ENCODE measurements around the gene CDK7.

The CDK7 gene

DNA sequence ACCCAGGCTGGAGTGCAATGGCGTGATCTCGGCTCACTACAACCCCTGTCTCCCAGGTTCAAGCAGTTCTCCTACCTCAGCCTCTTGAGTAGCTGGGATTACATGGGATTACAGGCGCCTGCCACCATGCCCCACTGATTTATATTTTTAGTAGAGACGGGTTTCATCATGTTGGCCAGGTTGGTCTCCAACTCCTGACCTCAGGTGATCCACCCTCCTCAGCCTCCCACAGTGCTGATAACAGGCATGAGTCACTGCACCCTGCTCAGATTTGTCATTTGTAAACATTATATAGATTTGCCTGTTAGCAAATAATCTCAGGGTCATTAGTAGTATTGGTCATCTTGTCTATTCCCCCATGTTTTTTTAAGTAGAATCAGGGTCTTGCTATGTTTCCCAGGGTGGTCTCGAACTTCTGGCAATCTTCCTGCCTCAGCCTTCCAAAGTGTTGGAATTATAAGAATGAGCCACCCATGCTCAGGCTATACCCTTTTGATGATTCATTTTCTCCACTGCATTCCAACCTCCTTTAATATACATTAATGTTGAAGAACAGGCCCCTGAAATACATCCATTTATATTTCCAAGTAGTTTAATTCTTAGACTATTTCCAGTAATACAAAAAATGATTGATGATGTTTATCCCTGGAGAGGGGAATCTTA lies 28.0 kb upstream of the CDK7 start:
- H3K27ac Mint-ChIP-seq: no peak overlapping the region
- no peaks in the 10 kb centered on the region for H3K4me1 Mint-ChIP-seq
- TF ChIP-seq, protein P1, sequence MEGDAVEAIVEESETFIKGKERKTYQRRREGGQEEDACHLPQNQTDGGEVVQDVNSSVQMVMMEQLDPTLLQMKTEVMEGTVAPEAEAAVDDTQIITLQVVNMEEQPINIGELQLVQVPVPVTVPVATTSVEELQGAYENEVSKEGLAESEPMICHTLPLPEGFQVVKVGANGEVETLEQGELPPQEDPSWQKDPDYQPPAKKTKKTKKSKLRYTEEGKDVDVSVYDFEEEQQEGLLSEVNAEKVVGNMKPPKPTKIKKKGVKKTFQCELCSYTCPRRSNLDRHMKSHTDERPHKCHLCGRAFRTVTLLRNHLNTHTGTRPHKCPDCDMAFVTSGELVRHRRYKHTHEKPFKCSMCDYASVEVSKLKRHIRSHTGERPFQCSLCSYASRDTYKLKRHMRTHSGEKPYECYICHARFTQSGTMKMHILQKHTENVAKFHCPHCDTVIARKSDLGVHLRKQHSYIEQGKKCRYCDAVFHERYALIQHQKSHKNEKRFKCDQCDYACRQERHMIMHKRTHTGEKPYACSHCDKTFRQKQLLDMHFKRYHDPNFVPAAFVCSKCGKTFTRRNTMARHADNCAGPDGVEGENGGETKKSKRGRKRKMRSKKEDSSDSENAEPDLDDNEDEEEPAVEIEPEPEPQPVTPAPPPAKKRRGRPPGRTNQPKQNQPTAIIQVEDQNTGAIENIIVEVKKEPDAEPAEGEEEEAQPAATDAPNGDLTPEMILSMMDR (IDR thresholded peaks at IDR 0.05; ENCODE audit: unreplicated experiment in 3 of 3): no peak
- H3K27me3 Mint-ChIP-seq (ENCODE audit: low read depth): no peaks in the 10 kb centered on the region
- H3K36me3 Mint-ChIP-seq (ENCODE audit: low read depth): peaks cover 8% of the 10 kb centered on the region
- no peak overlapping the region for H3K4me3 Mint-ChIP-seq
- H3K9me3 Mint-ChIP-seq: no peaks in the 10 kb centered on the region

DNA sequence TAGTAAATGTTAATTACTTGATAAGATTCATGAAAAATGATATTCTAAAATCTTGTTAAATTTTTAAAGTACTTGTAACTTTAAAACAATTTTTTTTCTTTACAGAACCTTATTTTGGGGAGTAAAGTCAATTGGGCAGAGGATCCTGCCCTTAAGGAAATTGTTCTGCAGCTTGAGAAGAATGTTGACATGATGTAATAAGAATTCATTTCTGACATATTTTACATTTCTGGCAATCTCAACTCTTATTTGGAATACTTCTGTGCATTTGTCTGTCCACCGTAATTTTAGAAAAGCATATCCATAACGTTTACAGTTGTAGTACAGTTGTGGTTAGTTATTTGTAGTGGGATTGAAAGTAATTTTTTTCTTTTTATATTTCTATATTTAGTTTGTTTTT lies 25.1 kb upstream of the CDK7 start:
- no peaks in the 10 kb centered on the region for H3K4me1 Mint-ChIP-seq
- H3K9me3 Mint-ChIP-seq: no peaks in the 10 kb centered on the region
- no peaks in the 10 kb centered on the region for H3K27me3 Mint-ChIP-seq (ENCODE audit: low read depth)
- peaks cover 3% of the 10 kb centered on the region for H3K36me3 Mint-ChIP-seq (ENCODE audit: low read depth)
- no peak overlapping the region for H3K27ac Mint-ChIP-seq
- TF ChIP-seq, protein P1 (IDR thresholded peaks at IDR 0.05; ENCODE audit: unreplicated experiment in 3 of 3): no peak
- H3K4me3 Mint-ChIP-seq: no peak overlapping the region

DNA sequence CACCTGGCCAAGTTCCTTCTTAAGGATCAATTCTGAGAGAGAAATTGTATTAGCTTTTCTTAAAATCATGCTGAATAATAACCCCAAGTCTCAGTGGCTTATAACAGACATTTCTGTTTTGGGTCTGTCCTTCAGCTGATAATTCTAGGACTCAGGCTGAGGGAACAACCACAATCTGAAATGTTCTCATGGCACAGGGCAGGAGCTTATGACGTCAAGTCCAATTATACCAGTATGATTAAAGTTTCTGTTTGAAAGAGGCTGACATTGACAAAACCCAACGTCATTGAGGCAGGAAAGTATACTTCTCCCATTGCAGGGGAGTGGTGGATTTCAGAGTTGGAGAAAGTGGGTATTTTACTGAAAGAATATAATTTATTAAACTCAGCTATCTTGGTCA lies 23.5 kb upstream of the CDK7 start:
- peaks cover 4% of the 10 kb centered on the region for H3K4me1 Mint-ChIP-seq
- H3K27me3 Mint-ChIP-seq (ENCODE audit: low read depth): no peaks in the 10 kb centered on the region
- no peak overlapping the region for H3K27ac Mint-ChIP-seq
- H3K4me3 Mint-ChIP-seq: no peak overlapping the region
- H3K9me3 Mint-ChIP-seq: no peaks in the 10 kb centered on the region
- peaks cover 3% of the 10 kb centered on the region for H3K36me3 Mint-ChIP-seq (ENCODE audit: low read depth)
- TF ChIP-seq, protein P1 (IDR thresholded peaks at IDR 0.05; ENCODE audit: unreplicated experiment in 3 of 3): no peak

DNA sequence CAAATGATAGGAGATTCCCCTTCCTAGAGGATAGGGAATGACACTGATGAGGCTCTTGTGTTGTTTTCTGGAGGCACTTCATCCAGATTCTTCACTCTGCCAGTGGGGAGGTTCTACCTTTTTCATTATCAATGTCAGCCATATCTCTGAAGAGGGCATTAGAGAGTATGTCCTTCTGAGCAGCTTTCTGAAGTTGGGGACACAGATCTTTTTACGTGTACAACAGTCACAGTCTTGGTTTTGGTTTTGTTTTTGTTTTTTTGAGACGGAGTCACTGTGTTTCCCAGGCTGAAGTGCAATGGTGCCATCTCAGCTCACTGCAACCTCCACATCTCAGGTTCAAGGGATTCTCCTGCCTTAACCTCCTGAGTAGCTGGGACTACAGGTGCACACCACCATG lies 22.7 kb upstream of the CDK7 start:
- TF ChIP-seq, protein P1 (IDR thresholded peaks at IDR 0.05; ENCODE audit: unreplicated experiment in 3 of 3): no peak
- Mint-ChIP-seq H3K27me3 (ENCODE audit: low read depth) (no peaks in the 10 kb centered on the region), H3K9me3 (no peaks in the 10 kb centered on the region), H3K27ac (no peak overlapping the region), H3K4me3 (no peak overlapping the region), H3K4me1 (peaks cover 4% of the 10 kb centered on the region), H3K36me3 (ENCODE audit: low read depth) (no peaks in the 10 kb centered on the region)

DNA sequence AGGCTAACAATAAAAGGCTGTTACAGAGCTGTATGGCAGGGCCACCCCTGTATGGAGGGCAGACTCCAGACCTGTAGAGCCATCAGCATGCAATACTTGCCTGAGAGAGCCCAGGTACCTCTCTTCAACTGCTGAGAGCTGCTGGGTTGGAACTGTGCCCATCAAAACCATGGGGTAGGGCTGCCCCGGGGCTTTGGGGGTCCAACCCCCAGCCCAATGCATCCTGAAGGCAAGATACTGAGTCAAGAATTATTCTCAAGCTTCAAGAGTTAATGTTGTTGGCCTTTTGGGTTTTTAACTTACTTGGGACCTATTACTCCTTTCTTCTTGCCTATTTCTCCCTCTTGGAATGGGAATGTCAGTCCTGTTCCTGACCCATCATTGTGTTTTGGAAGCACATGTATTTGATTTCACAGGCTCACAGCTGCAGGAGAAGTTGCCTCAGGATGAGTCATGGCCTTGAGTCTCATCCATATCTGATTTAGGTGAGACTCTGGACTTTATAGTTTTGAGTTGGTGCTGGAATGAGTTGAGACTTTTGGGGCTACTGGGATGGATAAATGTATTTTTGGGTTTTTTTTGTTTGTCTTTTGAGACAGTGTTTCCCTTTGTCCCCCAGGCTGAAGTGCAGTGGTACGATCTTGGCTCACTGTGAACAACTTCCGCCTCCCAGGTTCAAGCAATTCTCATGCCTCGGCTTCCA lies 21.0 kb upstream of the CDK7 start:
- TF ChIP-seq, protein P1 (IDR thresholded peaks at IDR 0.05; ENCODE audit: unreplicated experiment in 3 of 3): no peak
- peaks cover 3% of the 10 kb centered on the region for H3K36me3 Mint-ChIP-seq (ENCODE audit: low read depth)
- H3K27me3 Mint-ChIP-seq (ENCODE audit: low read depth): no peaks in the 10 kb centered on the region
- no peaks in the 10 kb centered on the region for H3K9me3 Mint-ChIP-seq
- H3K4me1 Mint-ChIP-seq: peaks cover 14% of the 10 kb centered on the region
- no peak overlapping the region for H3K4me3 Mint-ChIP-seq
- no peak overlapping the region for H3K27ac Mint-ChIP-seq

DNA sequence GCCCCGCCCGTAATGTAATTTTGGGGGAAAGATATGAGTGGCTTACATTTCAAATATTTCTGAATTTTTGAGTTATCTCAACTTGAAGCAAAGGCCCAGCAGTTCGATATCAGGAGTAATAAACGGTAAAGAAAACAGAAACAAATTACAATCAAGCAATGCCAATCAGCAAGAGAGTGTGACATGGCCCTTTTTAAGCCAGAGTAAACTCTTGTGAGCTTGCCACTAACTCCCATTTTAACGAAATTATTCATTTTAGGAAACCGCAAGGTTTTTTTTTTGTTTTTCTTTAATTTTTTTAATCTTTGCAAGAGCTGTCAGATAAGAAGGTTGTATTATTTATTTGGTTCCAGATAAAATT lies 17.6 kb upstream of the CDK7 start:
- Mint-ChIP-seq H3K36me3 (ENCODE audit: low read depth) (peaks cover 25% of the 10 kb centered on the region), H3K9me3 (no peaks in the 10 kb centered on the region), H3K27ac (peak overlapping the region; percentile 94 to 97 (median 97))

More for the DNA sequence above, 17.6 kb upstream of the CDK7 start:
- TF ChIP-seq, protein P1 (IDR thresholded peaks at IDR 0.05; ENCODE audit: unreplicated experiment in 3 of 3): no peak
- Mint-ChIP-seq H3K4me3 (peak overlapping the region; percentile 96 to 99 (median 98)), H3K27me3 (ENCODE audit: low read depth) (no peaks in the 10 kb centered on the region), H3K4me1 (peaks cover 14% of the 10 kb centered on the region)

All from nephron (organoid).